Activated B cell treated with CpG ODN at 0.5 μM for 24 hours (primary cell): ENCODE measurements around the gene SLC52A3. TPM values are rescaled to one million over a fixed set of nuclear protein-coding genes. Genes with fewer than 3 reads are reported as not detected.

Source experiments
- ATAC-seq: fragments of 200-7000 bp; cut with Tn5 transposase; one replicate; pipeline ENCODE4 v1.10.0; 2021; ENCODE audit warnings: low read depth, mild to moderate bottlenecking, moderate library complexity
- CTCF ChIA-PET: fragments of 350-600 bp; sonication (Branson Sonifier 250); formaldehyde crosslinking; loops from one replicate; lab custom pipeline; 2021; ENCODE audit warnings: antibody characterized with exemption; lab: Charles Lee
- POLR2A ChIA-PET: fragments of 350-600 bp; sonication (Branson Sonifier 250); formaldehyde crosslinking; loops from one replicate; lab custom pipeline; 2021; ENCODE audit warnings: antibody characterized with exemption; lab: Charles Lee
- DNase-seq: peaks from one replicate; pipeline ENCODE4 v3.0.0; 2022
- H3K27ac Mint-ChIP-seq: one replicate; pipeline ENCODE4 v1.8.0; 2020; ENCODE audit warnings: mixed read lengths
- H3K27me3 Mint-ChIP-seq: one replicate; pipeline ENCODE4 v1.8.0; 2021; ENCODE audit warnings: mixed read lengths
- H3K36me3 Mint-ChIP-seq: one replicate; pipeline ENCODE4 v1.8.0; 2021; ENCODE audit warnings: low read depth, mixed read lengths
- H3K4me1 Mint-ChIP-seq: one replicate; pipeline ENCODE4 v1.8.0; 2021; ENCODE audit warnings: mixed read lengths
- H3K4me3 Mint-ChIP-seq: one replicate; pipeline ENCODE4 v1.8.0; 2020; ENCODE audit warnings: mild to moderate bottlenecking, mixed read lengths
- H3K9me3 Mint-ChIP-seq: one replicate; pipeline ENCODE4 v1.8.0; 2020; ENCODE audit warnings: mixed read lengths
- intact Hi-C: fragments of 100-400 bp; cut with micrococcal nuclease; formaldehyde crosslinking; loops from one replicate; pipeline ENCODE4 v1.15.1; 2024
- total RNA-seq: library from RNA; stranded (reverse); gene quantifications from 2 replicates; pipeline ENCODE4 v1.2.3, GENCODE V29; 2022
- TF ChIP-seq, protein P1 (sequence below): fragments of 200-600 bp; IDR thresholded peaks from one replicate; pipeline ENCODE4 v1.8.0; 2022; ENCODE audit warnings: antibody characterized with exemption, mild to moderate bottlenecking

Gene SLC52A3
- total RNA-seq, 1 donor from 2014 or later = not detected

DNA sequence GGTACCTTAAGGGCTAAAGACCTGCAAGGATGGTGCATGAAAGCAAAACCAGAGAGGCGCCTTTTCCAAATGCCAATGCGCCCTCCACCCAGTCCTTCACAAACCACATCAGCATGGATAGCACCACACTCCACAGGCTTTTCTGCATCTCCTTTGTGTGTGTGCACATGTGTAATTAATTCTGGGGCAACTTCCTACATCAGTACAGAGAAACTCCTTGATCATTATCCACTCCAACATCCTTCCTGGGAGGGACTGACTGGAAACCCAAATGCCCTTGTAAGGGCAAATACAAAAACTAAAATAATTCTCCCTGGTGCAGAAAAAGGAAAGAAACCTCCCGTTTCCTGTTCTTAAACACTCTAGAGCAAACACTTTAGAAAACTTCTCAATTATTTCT is 10.8 kb downstream of the SLC52A3 start:
- Mint-ChIP-seq H3K27me3 (peaks cover 11% of the 10 kb centered on the region), H3K36me3 (no peaks in the 10 kb centered on the region), H3K4me1 (no peaks in the 10 kb centered on the region), H3K9me3 (no peaks in the 10 kb centered on the region), H3K27ac (no peak overlapping the region), H3K4me3 (no peak overlapping the region)
- no peak for DNase-seq
- CTCF ChIA-PET = no interaction called here
- ATAC-seq = no peak
- intact Hi-C loops = no loop called here
- POLR2A ChIA-PET = interaction anchor here (0.6 kb wide), 1 partner anchor 429 kb away, joined by 3 read pairs; no protein-coding TSS in a partner anchor
- TF ChIP-seq, protein P1, sequence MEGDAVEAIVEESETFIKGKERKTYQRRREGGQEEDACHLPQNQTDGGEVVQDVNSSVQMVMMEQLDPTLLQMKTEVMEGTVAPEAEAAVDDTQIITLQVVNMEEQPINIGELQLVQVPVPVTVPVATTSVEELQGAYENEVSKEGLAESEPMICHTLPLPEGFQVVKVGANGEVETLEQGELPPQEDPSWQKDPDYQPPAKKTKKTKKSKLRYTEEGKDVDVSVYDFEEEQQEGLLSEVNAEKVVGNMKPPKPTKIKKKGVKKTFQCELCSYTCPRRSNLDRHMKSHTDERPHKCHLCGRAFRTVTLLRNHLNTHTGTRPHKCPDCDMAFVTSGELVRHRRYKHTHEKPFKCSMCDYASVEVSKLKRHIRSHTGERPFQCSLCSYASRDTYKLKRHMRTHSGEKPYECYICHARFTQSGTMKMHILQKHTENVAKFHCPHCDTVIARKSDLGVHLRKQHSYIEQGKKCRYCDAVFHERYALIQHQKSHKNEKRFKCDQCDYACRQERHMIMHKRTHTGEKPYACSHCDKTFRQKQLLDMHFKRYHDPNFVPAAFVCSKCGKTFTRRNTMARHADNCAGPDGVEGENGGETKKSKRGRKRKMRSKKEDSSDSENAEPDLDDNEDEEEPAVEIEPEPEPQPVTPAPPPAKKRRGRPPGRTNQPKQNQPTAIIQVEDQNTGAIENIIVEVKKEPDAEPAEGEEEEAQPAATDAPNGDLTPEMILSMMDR = no peak

DNA sequence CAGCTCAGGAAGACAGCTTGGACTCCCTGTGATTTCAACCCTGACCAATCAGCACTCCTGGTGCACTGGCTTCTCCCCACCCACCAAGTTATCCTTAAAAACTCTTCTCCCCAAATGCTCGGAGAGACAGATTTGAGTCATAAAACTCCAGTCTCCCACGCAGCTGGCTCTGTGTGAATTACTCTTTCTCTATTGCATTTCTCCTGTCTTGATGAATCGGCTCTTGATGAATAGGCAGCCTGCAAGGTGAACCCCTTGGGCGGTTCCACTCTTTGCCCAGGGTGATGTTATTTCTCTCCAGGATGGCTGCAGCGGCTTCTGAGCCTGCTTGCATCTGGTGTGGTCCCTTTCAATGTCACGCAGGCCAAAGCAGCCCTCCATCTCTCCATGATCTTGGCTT is 12.4 kb downstream of the SLC52A3 start:
- no peaks in the 10 kb centered on the region for H3K4me1 Mint-ChIP-seq
- no peak for ATAC-seq
- H3K27me3 Mint-ChIP-seq = peaks cover 16% of the 10 kb centered on the region
- no peaks in the 10 kb centered on the region for H3K36me3 Mint-ChIP-seq
- TF ChIP-seq, protein P1 = no peak
- no peaks in the 10 kb centered on the region for H3K9me3 Mint-ChIP-seq
- POLR2A ChIA-PET = no interaction called here
- CTCF ChIA-PET = no interaction called here
- DNase-seq = no peak
- intact Hi-C loops = no loop called here
- H3K27ac Mint-ChIP-seq = no peak overlapping the region
- H3K4me3 Mint-ChIP-seq = no peak overlapping the region

DNA sequence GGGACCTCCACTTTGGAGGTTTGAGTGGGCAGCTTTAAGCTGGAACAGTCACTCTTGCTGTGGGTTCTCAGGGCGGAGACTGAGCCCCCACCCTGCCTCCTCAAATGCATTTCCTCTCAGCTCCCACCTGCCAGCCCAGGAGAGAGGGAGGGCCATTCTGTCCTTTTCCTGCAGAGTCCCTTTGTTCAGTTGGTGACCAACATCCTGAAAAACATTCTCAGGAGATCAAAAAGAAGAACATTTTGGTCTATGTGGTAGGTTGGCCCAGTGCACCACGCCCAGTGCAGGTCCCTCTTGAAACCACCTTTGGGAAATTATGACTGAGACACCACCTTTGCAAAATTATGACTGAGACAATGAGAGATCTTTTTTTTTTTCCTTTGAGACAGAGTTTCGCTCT is 13.4 kb downstream of the SLC52A3 start:
- H3K27ac Mint-ChIP-seq = no peak overlapping the region
- DNase-seq (no peak), ATAC-seq (no peak)
- intact Hi-C loops = no loop called here
- CTCF ChIA-PET = no interaction called here
- no peaks in the 10 kb centered on the region for H3K4me1 Mint-ChIP-seq
- no peaks in the 10 kb centered on the region for H3K9me3 Mint-ChIP-seq
- peaks cover 16% of the 10 kb centered on the region for H3K27me3 Mint-ChIP-seq
- POLR2A ChIA-PET = no interaction called here
- TF ChIP-seq, protein P1 = no peak
- H3K4me3 Mint-ChIP-seq = no peak overlapping the region
- H3K36me3 Mint-ChIP-seq = no peaks in the 10 kb centered on the region

DNA sequence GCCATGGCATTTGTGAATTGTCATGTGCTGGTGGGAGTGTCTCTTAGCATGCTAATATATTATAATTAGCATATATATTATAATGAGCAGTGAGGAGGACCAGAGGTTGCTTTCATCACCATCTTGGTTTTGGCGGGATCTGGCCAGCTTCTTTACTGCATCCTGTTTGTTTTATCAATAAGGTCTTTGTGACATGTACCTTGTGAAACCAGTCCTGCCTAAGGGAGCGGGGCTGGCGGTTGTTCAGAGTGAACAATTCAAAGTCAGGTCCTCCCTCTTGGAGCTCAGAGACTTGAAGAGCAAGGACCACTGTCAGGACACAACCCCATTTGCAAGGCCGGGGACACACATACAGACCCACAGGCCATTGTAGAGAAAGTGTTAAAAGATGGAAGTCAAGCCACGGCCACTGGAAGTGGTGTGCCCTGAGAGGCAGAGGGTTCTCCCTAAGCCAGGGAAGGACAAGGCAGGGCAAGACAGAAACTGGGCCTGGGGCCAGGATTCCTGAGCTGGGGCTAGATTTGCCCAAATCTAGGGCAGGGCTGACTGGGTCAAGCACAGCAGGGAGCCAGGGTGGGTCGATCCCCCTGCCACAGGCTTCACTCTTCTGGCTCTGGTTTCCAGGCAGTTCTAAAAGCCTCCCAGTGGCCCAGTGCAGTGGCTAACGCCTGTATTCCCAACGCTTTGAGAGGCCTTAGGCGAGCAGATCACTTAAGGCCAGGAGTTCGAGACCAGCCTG is 14.2 kb downstream of the SLC52A3 start:
- CTCF ChIA-PET = no interaction called here

DNA sequence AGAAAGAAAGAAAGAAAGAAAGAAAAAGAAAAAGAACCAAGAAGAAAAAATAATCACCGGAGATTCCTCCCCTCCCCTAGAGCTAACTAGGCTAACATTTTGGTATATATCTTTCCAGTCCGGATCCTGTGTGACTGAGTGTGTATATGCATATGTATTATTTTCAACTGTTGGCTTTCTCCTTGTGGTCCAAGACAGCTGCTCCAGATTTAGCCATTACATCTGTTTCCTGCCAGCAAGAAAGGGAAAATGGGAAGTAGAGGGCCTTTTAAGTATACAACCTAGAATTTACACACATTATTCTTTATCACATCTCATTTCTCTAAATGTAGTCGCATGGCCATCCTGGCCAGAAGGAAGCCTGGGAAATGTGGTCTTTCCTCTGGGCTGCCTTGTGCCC is 15.2 kb downstream of the SLC52A3 start:
- no peak for ATAC-seq
- peaks cover 8% of the 10 kb centered on the region for H3K27me3 Mint-ChIP-seq
- ChIA-PET CTCF (no interaction called here), POLR2A (no interaction called here)
- no peak overlapping the region for H3K4me3 Mint-ChIP-seq
- H3K36me3 Mint-ChIP-seq = no peaks in the 10 kb centered on the region
- no peaks in the 10 kb centered on the region for H3K9me3 Mint-ChIP-seq
- DNase-seq = no peak
- TF ChIP-seq, protein P1 = no peak
- H3K4me1 Mint-ChIP-seq = no peaks in the 10 kb centered on the region
- intact Hi-C loops = no loop called here
- H3K27ac Mint-ChIP-seq = no peak overlapping the region

More for the DNA sequence above, 14.2 kb downstream of the SLC52A3 start:
- POLR2A ChIA-PET = no interaction called here
- Mint-ChIP-seq H3K27ac (no peak overlapping the region), H3K4me1 (no peaks in the 10 kb centered on the region), H3K4me3 (no peak overlapping the region), H3K9me3 (no peaks in the 10 kb centered on the region), H3K27me3 (peaks cover 13% of the 10 kb centered on the region), H3K36me3 (no peaks in the 10 kb centered on the region)
- no peak for DNase-seq
- intact Hi-C loops = no loop called here
- ATAC-seq = no peak
- TF ChIP-seq, protein P1 = no peak
